HCT116 (cell line): ENCODE data around the gene WDR33. TPM values are rescaled to one million over a fixed set of nuclear protein-coding genes. Genes with fewer than 3 reads are reported as not detected.

Source experiments
- ATAC-seq: fragments of 200-7000 bp; cut with Tn5 transposase; 2 replicates; pipeline ENCODE4 v1.9.1; 2020; ENCODE audit warnings: mild to moderate bottlenecking, moderate library complexity
- BruUV-seq: library from RNA; stranded (reverse); fragments of 400-500 nt; replicated peaks from 2 replicates; lab custom pipeline; 2021; lab: Mats Ljungman, UMichigan
- CTCF ChIA-PET: fragments of 300-600 bp; sonication (Branson Sonifier 250); formaldehyde crosslinking; loops from one replicate; lab custom pipeline; 2021; ENCODE audit warnings: antibody characterized with exemption; lab: Charles Lee
- POLR2A ChIA-PET: fragments of 300-600, 350-600 bp; sonication (Branson Sonifier 250); formaldehyde crosslinking; loops from one replicate; lab custom pipeline; 2021; ENCODE audit warnings: antibody characterized with exemption; lab: Charles Lee
- RAD21 ChIA-PET, 2 experiments: fragments of 300-600 bp; sonication (Branson Sonifier 250); formaldehyde crosslinking; loops; one replicate each; lab custom pipeline; 2023; ENCODE audit warnings: low total read pairs in 2 of 2; ENCODE audit not compliant: uncharacterized antibody in 2 of 2, unreplicated experiment in 2 of 2, low non-redundant PET in 1 of 2; lab: Charles Lee
- DNase-seq: peaks from one replicate; pipeline ENCODE4 v3.0.0-alpha.2; 2010; ENCODE audit warnings: low read depth, low spot score
- H2AFZ ChIP-seq: fragments of 200-600 bp; shearing (Covaris generic), sonication (generic); 2 replicates; pipeline ENCODE4 v1.6.1; 2017; ENCODE audit warnings: low read depth, mixed run types, mixed read lengths, antibody characterized with exemption, low read length; ENCODE audit not compliant: poor library complexity, severe bottlenecking
- H3K27ac ChIP-seq: 2 replicates; pipeline ENCODE4 v1.5.1; 2012; ENCODE audit warnings: low read depth, low read length
- H3K27me3 ChIP-seq: fragments of 200-600 bp; sonication (generic); 2 replicates; pipeline ENCODE4 v1.6.1; 2016; ENCODE audit warnings: mixed run types, low read length, mixed read lengths; ENCODE audit not compliant: insufficient read depth
- H3K36me3 ChIP-seq, 2 experiments: fragments of 200-500 bp in 1 of 2; fragments of 200-600 bp in 1 of 2; sonication (Bioruptor generic) in 1 of 2; sonication (generic) in 1 of 2; 2 replicates each; pipeline versions ENCODE4 v1.5.1 to v1.6.1; 2014 to 2016; ENCODE audit warnings: low read length in 2 of 2, inconsistent platforms in 1 of 2, mixed read lengths in 1 of 2, mixed run types in 1 of 2; ENCODE audit not compliant: insufficient read depth in 2 of 2, control insufficient read depth in 1 of 2
- H3K4me1 ChIP-seq, 2 experiments: fragments of 200-600 bp in 1 of 2; sonication (generic) in 1 of 2; 2 replicates each; pipeline versions ENCODE4 v1.5.1 to v1.6.1; 2012 to 2017; ENCODE audit warnings: low read length in 2 of 2, inconsistent platforms in 1 of 2, mild to moderate bottlenecking in 1 of 2, mixed read lengths in 1 of 2, mixed run types in 1 of 2, moderate library complexity in 1 of 2; ENCODE audit not compliant: insufficient read depth in 2 of 2, control insufficient read depth in 1 of 2
- H3K4me2 ChIP-seq: fragments of 200-600 bp; sonication (generic); 2 replicates; pipeline ENCODE4 v1.6.1; 2017; ENCODE audit warnings: mixed run types, low read length, mixed read lengths
- H3K4me3 ChIP-seq, 2 experiments: fragments of 200-600 bp in 1 of 2; sonication (generic) in 1 of 2; replicated peaks in 1 of 2; 2 replicates each; pipeline ENCODE4 v1.5.1; 2011 to 2016; ENCODE audit warnings: low read length in 2 of 2, control low read depth in 1 of 2, low read depth in 1 of 2, mild to moderate bottlenecking in 1 of 2, mixed read lengths in 1 of 2, mixed run types in 1 of 2
- H3K79me2 ChIP-seq: fragments of 200-600 bp; sonication (generic); 2 replicates; pipeline ENCODE4 v1.6.1; 2017; ENCODE audit warnings: mild to moderate bottlenecking, mixed run types, low read length, moderate library complexity, mixed read lengths; ENCODE audit not compliant: insufficient read depth
- H3K9ac ChIP-seq: fragments of 200-600 bp; sonication (generic); 2 replicates; pipeline ENCODE4 v1.6.1; 2016; ENCODE audit warnings: low read length, mixed read lengths
- H3K9me2 ChIP-seq: fragments of 200-600 bp; sonication (generic), shearing (Covaris generic); 2 replicates; pipeline ENCODE4 v1.6.1; 2017; ENCODE audit warnings: mixed run types, mild to moderate bottlenecking, moderate library complexity; ENCODE audit not compliant: insufficient read depth
- H3K9me3 ChIP-seq, 2 experiments: fragments of 200-500 bp in 1 of 2; fragments of 200-600 bp in 1 of 2; sonication (Bioruptor generic) in 1 of 2; sonication (generic) in 1 of 2; 2 replicates each; pipeline ENCODE4 v1.6.1; 2014 to 2017; ENCODE audit warnings: low read length in 2 of 2, mixed read lengths in 2 of 2, inconsistent platforms in 1 of 2, low read depth in 1 of 2, mild to moderate bottlenecking in 1 of 2, mixed run types in 1 of 2, moderate library complexity in 1 of 2; ENCODE audit not compliant: control insufficient read depth in 1 of 2, insufficient read depth in 1 of 2
- H4K20me1 ChIP-seq: fragments of 200-600 bp; sonication (generic), shearing (Covaris generic); 2 replicates; pipeline ENCODE4 v1.6.1; 2017; ENCODE audit warnings: mixed run types, mild to moderate bottlenecking, moderate library complexity; ENCODE audit not compliant: insufficient read depth
- ATF3 ChIP-seq: IDR thresholded peaks from 2 replicates; pipeline ENCODE4 v1.6.1; 2012
- CEBPB ChIP-seq: IDR thresholded peaks from 2 replicates; pipeline ENCODE4 v1.6.1; 2012; ENCODE audit warnings: low read depth
- CTCF ChIP-seq, 3 experiments: fragments of 200-600 bp in 1 of 3; sonication (generic) in 1 of 3; IDR thresholded peaks in 2 of 3; conservative IDR thresholded peaks in 1 of 3; 2 replicates each; pipeline ENCODE4 v1.5.1; 2012 to 2017; ENCODE audit warnings: low read depth in 2 of 3, low read length in 2 of 3, antibody characterized with exemption in 1 of 3, borderline replicate concordance in 1 of 3, control low read depth in 1 of 3, mild to moderate bottlenecking in 1 of 3, mixed read lengths in 1 of 3, mixed run types in 1 of 3, moderate library complexity in 1 of 3; ENCODE audit not compliant: insufficient read depth in 1 of 3
- EGR1 ChIP-seq: IDR thresholded peaks from 2 replicates; pipeline ENCODE4 v1.6.1; 2012; ENCODE audit warnings: low read depth
- ELF1 ChIP-seq: IDR thresholded peaks from 2 replicates; pipeline ENCODE4 v1.6.1; 2012; ENCODE audit warnings: low read depth, borderline replicate concordance
- EZH2 ChIP-seq: fragments of 200-600 bp; sonication (generic); IDR thresholded peaks from 2 replicates; pipeline ENCODE4 v1.6.1; 2017; ENCODE audit warnings: antibody characterized with exemption, mixed run types
- FOSL1 ChIP-seq: IDR thresholded peaks from 2 replicates; pipeline ENCODE4 v1.6.1; 2012; ENCODE audit warnings: low read depth
- JUND ChIP-seq: IDR thresholded peaks from 2 replicates; pipeline ENCODE4 v1.6.1; 2012
- POLR2AphosphoS5 ChIP-seq: IDR thresholded peaks from 2 replicates; pipeline ENCODE4 v1.6.1; 2011; ENCODE audit warnings: mild to moderate bottlenecking, low read depth, low read length, moderate library complexity
- RAD21 ChIP-seq: IDR thresholded peaks from 2 replicates; pipeline ENCODE4 v1.6.1; 2012; ENCODE audit warnings: low read depth, mild to moderate bottlenecking
- SRF ChIP-seq: IDR thresholded peaks from 2 replicates; pipeline ENCODE4 v1.6.1; 2012; ENCODE audit warnings: low read depth
- TCF7L2 ChIP-seq: IDR thresholded peaks from 2 replicates; pipeline ENCODE4 v1.7.0; 2011; ENCODE audit warnings: borderline replicate concordance, inconsistent platforms; ENCODE audit not compliant: insufficient read depth, insufficient read length; ENCODE audit errors: extremely low read depth
- YY1 ChIP-seq: IDR thresholded peaks from 2 replicates; pipeline ENCODE4 v1.6.1; 2011; ENCODE audit warnings: low read length, low read depth, moderate library complexity, mild to moderate bottlenecking; ENCODE audit not compliant: insufficient replicate concordance; ENCODE audit errors: extremely low read depth
- ZFX ChIP-seq: fragments of 450-650 bp; IDR thresholded peaks from 2 replicates; pipeline ENCODE4 v1.6.1; 2017
- ZNF274 ChIP-seq: fragments of 200-500 bp; sonication (Bioruptor generic); IDR thresholded peaks from 2 replicates; pipeline ENCODE4 v1.6.1; 2014; ENCODE audit warnings: mild to moderate bottlenecking, low read depth, low read length, inconsistent platforms
- intact Hi-C: fragments of 100-400 bp; cut with micrococcal nuclease; formaldehyde crosslinking; loops from 2 replicates; pipeline ENCODE4 v1.10.0; 2022
- total RNA-seq: library from RNA; stranded (reverse); gene quantifications from one replicate; pipeline ENCODE4 v1.2.1, GENCODE V29; 2021; ENCODE audit not compliant: unreplicated experiment
- TF ChIP-seq, protein P1 (sequence below): IDR thresholded peaks from 2 replicates; pipeline ENCODE4 v1.6.1; 2012; ENCODE audit warnings: low read depth
- TF ChIP-seq, protein P2 (sequence below): IDR thresholded peaks from 2 replicates; pipeline ENCODE4 v1.6.1; 2012
- TF ChIP-seq, protein P3 (sequence below): IDR thresholded peaks from 2 replicates; pipeline ENCODE4 v1.6.1; 2011; ENCODE audit warnings: mild to moderate bottlenecking, low read length, moderate library complexity; ENCODE audit not compliant: insufficient replicate concordance; ENCODE audit errors: extremely low read depth

WDR33 gene
- total RNA-seq, 1 experiment from 2014 or later = 52.5 TPM

DNA sequence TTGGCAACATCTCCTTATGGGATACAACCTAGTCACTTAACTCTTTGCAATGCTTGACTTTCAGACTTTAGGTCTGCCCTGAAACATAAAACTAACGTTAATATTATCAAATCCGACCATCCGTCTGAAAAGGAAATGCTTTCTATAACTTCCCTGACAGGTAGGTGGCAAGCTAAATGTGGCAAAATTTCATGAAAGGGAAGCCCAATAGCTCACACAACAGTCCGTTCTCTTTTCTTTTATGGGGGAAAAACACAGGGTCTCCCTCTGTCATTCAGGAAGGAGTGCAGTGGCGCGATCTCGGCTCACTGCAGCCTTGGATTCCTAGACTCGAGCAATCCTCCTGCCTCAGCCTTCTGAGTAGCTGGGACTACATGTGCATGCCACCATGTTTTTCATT is 56.8 kb downstream of the WDR33 start:
- Histone ChIP-seq H3K4me3 (no peak overlapping the region), H4K20me1 (no peaks in the 10 kb centered on the region; the same call in 1 of the 2 replicates), H3K36me3 (peaks cover 7 to 15% of the 10 kb centered on the region in 2 experiments; a peak in 2 of 4 replicates), H3K9me2 (no peaks in the 10 kb centered on the region), H3K4me2 (no peak overlapping the region), H3K79me2 (peaks cover 13% of the 10 kb centered on the region), H3K9me3 (no peaks in the 10 kb centered on the region), H3K27ac (no peak overlapping the region), H3K27me3 (no peaks in the 10 kb centered on the region), H3K9ac (no peak overlapping the region), H3K4me1 (0 out of 4 replicates have a peak, but pooled peaks cover 0 to 5% of the 10 kb centered on the region in 2 experiments), H2AFZ (no peak overlapping the region)
- ChIA-PET POLR2A (no interaction called here), RAD21 (no interaction called here), CTCF (no interaction called here)
- BruUV-seq = no TSS peak
- intact Hi-C loops = no loop called here
- ATAC-seq = no peak
- TF ChIP-seq YY1 (no peak), ELF1 (no peak), ZNF274 (no peak), SRF (no peak), ZFX (no peak), POLR2AphosphoS5 (no peak), EZH2 (no peak), RAD21 (no peak), FOSL1 (no peak), CTCF (IDR thresholded peaks at IDR 0.05 in 2 of 3, conservative IDR thresholded peaks at IDR 0.05 in 1 of 3; ENCODE audit: borderline replicate concordance in 1 of 3, insufficient read depth in 1 of 3, low read depth in 2 of 3, low read length in 2 of 3) (no peak), TCF7L2 (no peak), ATF3 (no peak), JUND (no peak), CEBPB (no peak), EGR1 (no peak)
- TF ChIP-seq, protein P1, sequence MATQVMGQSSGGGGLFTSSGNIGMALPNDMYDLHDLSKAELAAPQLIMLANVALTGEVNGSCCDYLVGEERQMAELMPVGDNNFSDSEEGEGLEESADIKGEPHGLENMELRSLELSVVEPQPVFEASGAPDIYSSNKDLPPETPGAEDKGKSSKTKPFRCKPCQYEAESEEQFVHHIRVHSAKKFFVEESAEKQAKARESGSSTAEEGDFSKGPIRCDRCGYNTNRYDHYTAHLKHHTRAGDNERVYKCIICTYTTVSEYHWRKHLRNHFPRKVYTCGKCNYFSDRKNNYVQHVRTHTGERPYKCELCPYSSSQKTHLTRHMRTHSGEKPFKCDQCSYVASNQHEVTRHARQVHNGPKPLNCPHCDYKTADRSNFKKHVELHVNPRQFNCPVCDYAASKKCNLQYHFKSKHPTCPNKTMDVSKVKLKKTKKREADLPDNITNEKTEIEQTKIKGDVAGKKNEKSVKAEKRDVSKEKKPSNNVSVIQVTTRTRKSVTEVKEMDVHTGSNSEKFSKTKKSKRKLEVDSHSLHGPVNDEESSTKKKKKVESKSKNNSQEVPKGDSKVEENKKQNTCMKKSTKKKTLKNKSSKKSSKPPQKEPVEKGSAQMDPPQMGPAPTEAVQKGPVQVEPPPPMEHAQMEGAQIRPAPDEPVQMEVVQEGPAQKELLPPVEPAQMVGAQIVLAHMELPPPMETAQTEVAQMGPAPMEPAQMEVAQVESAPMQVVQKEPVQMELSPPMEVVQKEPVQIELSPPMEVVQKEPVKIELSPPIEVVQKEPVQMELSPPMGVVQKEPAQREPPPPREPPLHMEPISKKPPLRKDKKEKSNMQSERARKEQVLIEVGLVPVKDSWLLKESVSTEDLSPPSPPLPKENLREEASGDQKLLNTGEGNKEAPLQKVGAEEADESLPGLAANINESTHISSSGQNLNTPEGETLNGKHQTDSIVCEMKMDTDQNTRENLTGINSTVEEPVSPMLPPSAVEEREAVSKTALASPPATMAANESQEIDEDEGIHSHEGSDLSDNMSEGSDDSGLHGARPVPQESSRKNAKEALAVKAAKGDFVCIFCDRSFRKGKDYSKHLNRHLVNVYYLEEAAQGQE = no peak
- TF ChIP-seq, protein P2, sequence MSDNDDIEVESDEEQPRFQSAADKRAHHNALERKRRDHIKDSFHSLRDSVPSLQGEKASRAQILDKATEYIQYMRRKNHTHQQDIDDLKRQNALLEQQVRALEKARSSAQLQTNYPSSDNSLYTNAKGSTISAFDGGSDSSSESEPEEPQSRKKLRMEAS = no peak
- TF ChIP-seq, protein P3, sequence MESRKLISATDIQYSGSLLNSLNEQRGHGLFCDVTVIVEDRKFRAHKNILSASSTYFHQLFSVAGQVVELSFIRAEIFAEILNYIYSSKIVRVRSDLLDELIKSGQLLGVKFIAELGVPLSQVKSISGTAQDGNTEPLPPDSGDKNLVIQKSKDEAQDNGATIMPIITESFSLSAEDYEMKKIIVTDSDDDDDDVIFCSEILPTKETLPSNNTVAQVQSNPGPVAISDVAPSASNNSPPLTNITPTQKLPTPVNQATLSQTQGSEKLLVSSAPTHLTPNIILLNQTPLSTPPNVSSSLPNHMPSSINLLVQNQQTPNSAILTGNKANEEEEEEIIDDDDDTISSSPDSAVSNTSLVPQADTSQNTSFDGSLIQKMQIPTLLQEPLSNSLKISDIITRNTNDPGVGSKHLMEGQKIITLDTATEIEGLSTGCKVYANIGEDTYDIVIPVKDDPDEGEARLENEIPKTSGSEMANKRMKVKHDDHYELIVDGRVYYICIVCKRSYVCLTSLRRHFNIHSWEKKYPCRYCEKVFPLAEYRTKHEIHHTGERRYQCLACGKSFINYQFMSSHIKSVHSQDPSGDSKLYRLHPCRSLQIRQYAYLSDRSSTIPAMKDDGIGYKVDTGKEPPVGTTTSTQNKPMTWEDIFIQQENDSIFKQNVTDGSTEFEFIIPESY = no peak
- DNase-seq = no peak
